ENCODE measurements around the gene RCVRN.

GRCh38 chr17:9942885-9943284 lies 37.8 kb upstream of the RCVRN start:
- no peak for TF ChIP-seq SP1 (IDR thresholded peaks at IDR 0.05)
- no peak for TF ChIP-seq BHLHE40 (IDR thresholded peaks at IDR 0.05; ENCODE audit: borderline replicate concordance)
- TF ChIP-seq FOXA1 (IDR thresholded peaks at IDR 0.05), result no peak
